CD14-positive monocyte (primary cell): ENCODE results near the gene CEP250. TPM values are rescaled to one million over a fixed set of nuclear protein-coding genes. Genes with fewer than 3 reads are reported as not detected.
"Not testable (repeated sequence)": the region's sequence is repeated elsewhere in the genome, so short reads cannot be mapped to it uniquely, and the experiment has no call there.

ENCODE experiments used
- DNase-seq, 3 donors: peaks; one replicate each; pipeline ENCODE4 v3.0.0-alpha.2; 2011 to 2022
- H2AFZ ChIP-seq: 2 replicates; pipeline ENCODE4 v1.6.0; 2012; ENCODE audit warnings: mild to moderate bottlenecking, low read depth, low read length, inconsistent platforms; ENCODE audit not compliant: insufficient read depth, poor library complexity, severe bottlenecking
- H3K27ac ChIP-seq, 2 donors: 1 replicate in 1 of 2; 2 replicates in 1 of 2; pipeline ENCODE4 v1.5.1; 2012 to 2013; ENCODE audit warnings: low read length in 2 of 2, control low read depth in 1 of 2, inconsistent platforms in 1 of 2, low read depth in 1 of 2, mild to moderate bottlenecking in 1 of 2
- H3K27me3 ChIP-seq, 2 donors: one replicate each; pipeline versions ENCODE4 v1.6.0 to v1.6.1; 2011 to 2013; ENCODE audit warnings: low read length in 2 of 2; ENCODE audit not compliant: control insufficient read depth in 2 of 2, insufficient read depth in 2 of 2
- H3K36me3 ChIP-seq, 2 donors: replicated peaks in 1 of 2; 1 replicate in 1 of 2; 2 replicates in 1 of 2; pipeline versions ENCODE4 v1.5.1 to v1.6.1; 2012 to 2013; ENCODE audit warnings: low read length in 2 of 2, control low read depth in 1 of 2, inconsistent platforms in 1 of 2, mild to moderate bottlenecking in 1 of 2; ENCODE audit not compliant: insufficient read depth in 2 of 2, control insufficient read depth in 1 of 2
- H3K4me1 ChIP-seq, 2 donors: 1 replicate in 1 of 2; 2 replicates in 1 of 2; pipeline versions ENCODE4 v1.5.1 to v1.6.1; 2012 to 2013; ENCODE audit warnings: low read length in 2 of 2, control low read depth in 1 of 2, inconsistent platforms in 1 of 2, mild to moderate bottlenecking in 1 of 2, moderate library complexity in 1 of 2; ENCODE audit not compliant: insufficient read depth in 2 of 2, control insufficient read depth in 1 of 2
- H3K4me2 ChIP-seq: replicated peaks from 2 replicates; pipeline ENCODE3; 2012; ENCODE audit warnings: low read length, moderate library complexity, mild to moderate bottlenecking; ENCODE audit not compliant: poor library complexity, severe bottlenecking; ENCODE audit errors: extremely low read depth
- H3K4me3 ChIP-seq, 3 experiments: fragments of 200-600 bp in 1 of 3; sonication (generic) in 1 of 3; replicated peaks in 1 of 3; 1 replicate in 2 of 3; 2 replicates in 1 of 3; pipeline ENCODE4 v1.5.1; 2011 to 2013; ENCODE audit warnings: low read length in 3 of 3, mild to moderate bottlenecking in 3 of 3, control low read depth in 2 of 3, low read depth in 2 of 3, inconsistent platforms in 1 of 3, moderate library complexity in 1 of 3
- H3K79me2 ChIP-seq: 2 replicates; pipeline ENCODE4 v1.6.0; 2012; ENCODE audit warnings: mild to moderate bottlenecking, control low read depth, inconsistent platforms, low read length, moderate library complexity; ENCODE audit not compliant: insufficient read depth
- H3K9ac ChIP-seq: 2 replicates; pipeline ENCODE4 v1.6.0; 2017; ENCODE audit warnings: low read length, mild to moderate bottlenecking; ENCODE audit not compliant: insufficient read depth, poor library complexity, severe bottlenecking
- H3K9me3 ChIP-seq, 2 donors: replicated peaks in 1 of 2; 1 replicate in 1 of 2; 2 replicates in 1 of 2; pipeline versions ENCODE4 v1.5.1 to v1.6.1; 2012 to 2013; ENCODE audit warnings: low read length in 2 of 2, control low read depth in 1 of 2; ENCODE audit not compliant: control insufficient read depth in 1 of 2, insufficient read depth in 1 of 2
- H4K20me1 ChIP-seq: 2 replicates; pipeline ENCODE4 v1.6.0; 2012; ENCODE audit warnings: mild to moderate bottlenecking, low read length, control low read depth, moderate library complexity; ENCODE audit not compliant: insufficient read depth
- H3K27ac Mint-ChIP-seq, 7 donors: one replicate each; pipeline ENCODE4 v1.8.0; 2020; ENCODE audit warnings: mild to moderate bottlenecking in 7 of 7, mixed read lengths in 7 of 7, moderate library complexity in 6 of 7, inconsistent platforms in 2 of 7
- H3K27me3 Mint-ChIP-seq, 3 donors: one replicate each; pipeline ENCODE4 v1.8.0; 2021 to 2022; ENCODE audit warnings: low read depth in 3 of 3, mild to moderate bottlenecking in 3 of 3, mixed read lengths in 3 of 3, moderate library complexity in 3 of 3, inconsistent platforms in 1 of 3
- H3K36me3 Mint-ChIP-seq, 2 donors: one replicate each; pipeline ENCODE4 v1.8.0; 2020; ENCODE audit warnings: mixed read lengths in 2 of 2, inconsistent platforms in 1 of 2, mild to moderate bottlenecking in 1 of 2
- H3K4me1 Mint-ChIP-seq: one replicate; pipeline ENCODE4 v1.8.0; 2020; ENCODE audit warnings: mild to moderate bottlenecking, mixed read lengths
- H3K4me3 Mint-ChIP-seq, 2 donors: one replicate each; pipeline ENCODE4 v1.8.0; 2020; ENCODE audit warnings: mild to moderate bottlenecking in 2 of 2, mixed read lengths in 2 of 2, moderate library complexity in 1 of 2
- H3K9me3 Mint-ChIP-seq, 7 donors: one replicate each; pipeline ENCODE4 v1.8.0; 2020 to 2022; ENCODE audit warnings: mixed read lengths in 7 of 7, mild to moderate bottlenecking in 6 of 7, moderate library complexity in 6 of 7, inconsistent platforms in 2 of 7
- CTCF ChIP-seq: fragments of 200-600 bp; IDR thresholded peaks from one replicate; pipeline ENCODE4 v1.8.0; 2022; ENCODE audit warnings: antibody characterized with exemption, mild to moderate bottlenecking
- WGBS: methylation state at CpG from one replicate; pipeline ENCODE4 v1.1.5; 2013; ENCODE audit warnings: missing lambda C conversion rate; ENCODE audit not compliant: insufficient coverage; 5-methylcytosine and 5-hydroxymethylcytosine counted together
- intact Hi-C, 2 donors: fragments of 100-400 bp; cut with micrococcal nuclease; formaldehyde crosslinking; loops; one replicate each; pipeline versions ENCODE4 v1.15.0 to v1.15.1; 2023
- polyA plus RNA-seq, 3 donors: library from polyadenylated mRNA; depleted of rRNA in 1 of 3; unstranded in 2 of 3; stranded (reverse) in 1 of 3; fragments of 300-500 nt in 2 of 3; fragments of >200 nt in 1 of 3; fragmentation: Illumina TruSeq in 2 of 3; gene quantifications; 1 replicate in 2 of 3; 2 replicates in 1 of 3; pipeline ENCODE4 v1.2.3, GENCODE V29; 2012 to 2021

Gene CEP250
- polyA plus RNA-seq, 3 donors = 0.81 to 5.9 (median 1.2) TPM

- no peaks in the 10 kb centered on the region for H3K9me3 Mint-ChIP-seq
- H3K79me2 ChIP-seq = no peaks in the 10 kb centered on the region
- intact Hi-C loops = no loop called here
- no peaks in the 10 kb centered on the region for H3K9me3 ChIP-seq
- H3K9ac ChIP-seq = no peak overlapping the region
- TF ChIP-seq CTCF = no peak
- H3K27ac ChIP-seq = no peak overlapping the region
- H3K36me3 Mint-ChIP-seq = peaks cover 19 to 27% of the 10 kb centered on the region in 2 donors
- peaks cover 20 to 37% of the 10 kb centered on the region in 2 donors for H3K36me3 ChIP-seq
- H4K20me1 ChIP-seq = no peaks in the 10 kb centered on the region
- no peak overlapping the region for H3K4me3 ChIP-seq
- WGBS = 88% methylated on average over 1 of the region's 1 CpG
- H3K27me3 Mint-ChIP-seq = peaks cover 2 to 3% (median 3%) of the 10 kb centered on the region in 3 donors
- no peak overlapping the region for H3K4me3 Mint-ChIP-seq
- no peaks in the 10 kb centered on the region for H3K27me3 ChIP-seq
- H3K4me1 Mint-ChIP-seq = no peaks in the 10 kb centered on the region
- no peak for DNase-seq
- H3K4me2 ChIP-seq = no peak overlapping the region
- H3K27ac Mint-ChIP-seq = no peak overlapping the region
- H2AFZ ChIP-seq = no peak overlapping the region
- H3K4me1 ChIP-seq = no peaks in the 10 kb centered on the region
Observed at GRCh38 chr20:35517125-35517524, 61.7 kb downstream of the CEP250 start.

GRCh38 chr20:35517767-35518166, 62.4 kb downstream of the CEP250 start:
- H3K9me3 Mint-ChIP-seq, H3K9me3 ChIP-seq, H3K4me2 ChIP-seq, H3K4me1 Mint-ChIP-seq, H3K27me3 ChIP-seq, H3K79me2 ChIP-seq, H3K9ac ChIP-seq, H3K4me3 ChIP-seq, H3K27ac Mint-ChIP-seq, DNase-seq, H3K27ac ChIP-seq, H3K27me3 Mint-ChIP-seq, H4K20me1 ChIP-seq, H2AFZ ChIP-seq, H3K4me3 Mint-ChIP-seq, intact Hi-C loops, H3K4me1 ChIP-seq: not testable (repeated sequence)
- H3K36me3 Mint-ChIP-seq = peaks cover 17 to 22% of the 10 kb centered on the region in 2 donors
- H3K36me3 ChIP-seq = peaks cover 16 to 31% of the 10 kb centered on the region in 2 donors
- WGBS = 94% methylated on average over 3 of the region's 5 CpGs
